ENCODE data around the gene DTYMK. TPM values are rescaled to one million over a fixed set of nuclear protein-coding genes. Genes with fewer than 3 reads are reported as not detected.

DTYMK gene
- polyA plus RNA-seq, 1 donor, result 25.5 TPM

GRCh38 chr2:241649404-241649803, 37.2 kb downstream of the DTYMK start:
- H3K27ac ChIP-seq (ENCODE audit: low read length), result no peak overlapping the region
- no CpG with 5 or more reads among the region's 4 CpGs for whole genome bisulfite sequencing (ENCODE audit: insufficient coverage, low lambda C conversion rate)
- peaks cover 41% of the 10 kb centered on the region for H3K36me3 ChIP-seq (ENCODE audit: control insufficient read depth, insufficient read depth, low read length)
- no peaks in the 10 kb centered on the region for H3K9me3 ChIP-seq (ENCODE audit: control insufficient read depth, low read depth, low read length)
- no peaks in the 10 kb centered on the region for H3K4me1 ChIP-seq (ENCODE audit: control insufficient read depth, insufficient read depth, low read length)
- no peak for DNase-seq
- H3K27me3 ChIP-seq (ENCODE audit: control insufficient read depth, insufficient read depth, low read length), result no peaks in the 10 kb centered on the region
- no peak overlapping the region for H3K4me3 ChIP-seq (ENCODE audit: low read length)

- H3K27ac ChIP-seq (ENCODE audit: low read length), result no peak overlapping the region
- DNase-seq, result no peak
- no CpG with 5 or more reads among the region's 6 CpGs for whole genome bisulfite sequencing (ENCODE audit: insufficient coverage, low lambda C conversion rate)
- no peaks in the 10 kb centered on the region for H3K4me1 ChIP-seq (ENCODE audit: control insufficient read depth, insufficient read depth, low read length)
- H3K4me3 ChIP-seq (ENCODE audit: low read length), result no peak overlapping the region
- H3K9me3 ChIP-seq (ENCODE audit: control insufficient read depth, low read depth, low read length), result no peaks in the 10 kb centered on the region
- no peaks in the 10 kb centered on the region for H3K27me3 ChIP-seq (ENCODE audit: control insufficient read depth, insufficient read depth, low read length)
- peaks cover 40% of the 10 kb centered on the region for H3K36me3 ChIP-seq (ENCODE audit: control insufficient read depth, insufficient read depth, low read length)
Measured at GRCh38 chr2:241648453-241648852, 38.2 kb downstream of the DTYMK start.

DNA sequence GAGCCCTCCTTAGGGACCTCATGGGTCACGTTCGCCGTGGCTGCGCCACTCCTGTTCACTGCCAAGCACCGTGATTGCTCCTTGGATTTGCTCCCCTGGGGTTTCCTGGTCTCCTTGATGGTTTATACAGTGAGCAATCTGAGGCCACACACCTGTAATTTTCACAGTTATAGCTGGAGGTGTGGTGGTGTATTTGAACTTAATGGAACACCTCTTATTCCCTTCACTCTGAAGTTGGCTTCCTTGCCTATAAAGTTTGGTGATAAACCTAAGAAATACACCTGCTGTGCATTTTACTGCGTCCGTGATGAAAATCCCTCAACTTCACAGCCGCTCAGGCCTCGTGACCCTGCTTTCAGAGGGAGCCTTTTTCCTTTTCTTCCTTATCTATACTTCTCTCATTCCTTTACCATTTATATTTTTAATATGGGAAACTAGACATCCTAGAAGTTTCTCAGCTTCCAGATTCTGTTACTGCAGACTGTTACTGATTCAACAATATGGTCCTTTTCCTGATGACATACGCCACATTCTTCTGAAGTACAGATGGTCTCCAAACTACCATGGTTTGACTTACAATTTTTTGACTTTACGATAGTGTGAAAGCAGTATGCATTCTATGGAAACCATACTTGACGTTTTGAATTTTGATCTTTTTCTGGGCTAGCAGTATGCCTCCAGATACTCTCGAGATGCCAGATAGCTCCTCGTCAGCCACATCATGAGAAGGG, 40.5 kb downstream of the DTYMK start:
- peaks cover 18% of the 10 kb centered on the region for H3K36me3 ChIP-seq (ENCODE audit: control insufficient read depth, insufficient read depth, low read length)
- DNase-seq, result no peak
- H3K4me1 ChIP-seq (ENCODE audit: control insufficient read depth, insufficient read depth, low read length), result no peaks in the 10 kb centered on the region
- no peak overlapping the region for H3K4me3 ChIP-seq (ENCODE audit: low read length)
- no peak overlapping the region for H3K27ac ChIP-seq (ENCODE audit: low read length)
- WGBS (ENCODE audit: insufficient coverage, low lambda C conversion rate), result 96% methylated on average over 7 of the region's 14 CpGs
- no peaks in the 10 kb centered on the region for H3K27me3 ChIP-seq (ENCODE audit: control insufficient read depth, insufficient read depth, low read length)
- no peaks in the 10 kb centered on the region for H3K9me3 ChIP-seq (ENCODE audit: control insufficient read depth, low read depth, low read length)

GRCh38 chr2:241645056-241645914, 41.3 kb downstream of the DTYMK start:
- Histone ChIP-seq H3K9me3 (ENCODE audit: control insufficient read depth, low read depth, low read length) (no peaks in the 10 kb centered on the region), H3K27me3 (ENCODE audit: control insufficient read depth, insufficient read depth, low read length) (no peaks in the 10 kb centered on the region), H3K4me3 (ENCODE audit: low read length) (no peak overlapping the region), H3K4me1 (ENCODE audit: control insufficient read depth, insufficient read depth, low read length) (no peaks in the 10 kb centered on the region), H3K27ac (ENCODE audit: low read length) (no peak overlapping the region), H3K36me3 (ENCODE audit: control insufficient read depth, insufficient read depth, low read length) (peaks cover 15% of the 10 kb centered on the region)
- DNase-seq, result no peak
- WGBS (ENCODE audit: insufficient coverage, low lambda C conversion rate), result no CpG with 5 or more reads among the region's 26 CpGs

DNA sequence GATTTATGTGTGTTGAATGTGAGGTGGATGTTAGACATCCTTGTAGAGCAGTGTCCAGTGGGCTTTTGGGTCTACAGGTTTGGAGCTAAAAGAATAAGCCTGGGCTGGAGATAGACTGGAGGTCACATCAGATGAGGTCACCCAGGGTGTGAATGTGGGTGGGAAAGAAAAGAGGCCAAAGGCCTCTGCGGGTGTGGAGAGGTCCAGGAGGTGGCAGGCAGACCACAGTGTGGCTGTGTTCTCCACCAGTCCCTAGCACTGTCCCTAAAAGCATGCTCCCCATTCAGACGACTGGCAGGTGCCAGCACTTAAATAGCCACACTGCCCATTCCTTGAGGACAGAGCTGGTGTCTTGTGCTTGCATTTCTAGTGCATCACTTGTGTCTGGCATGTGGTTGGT, 45.0 kb downstream of the DTYMK start:
- Histone ChIP-seq H3K9me3 (ENCODE audit: control insufficient read depth, low read depth, low read length) (peaks cover 11% of the 10 kb centered on the region), H3K36me3 (ENCODE audit: control insufficient read depth, insufficient read depth, low read length) (peaks cover 19% of the 10 kb centered on the region), H3K4me1 (ENCODE audit: control insufficient read depth, insufficient read depth, low read length) (peaks cover 6% of the 10 kb centered on the region), H3K27ac (ENCODE audit: low read length) (no peak overlapping the region), H3K27me3 (ENCODE audit: control insufficient read depth, insufficient read depth, low read length) (no peaks in the 10 kb centered on the region), H3K4me3 (ENCODE audit: low read length) (no peak overlapping the region)
- DNase-seq, result no peak
- WGBS (ENCODE audit: insufficient coverage, low lambda C conversion rate), result no CpG with 5 or more reads among the region's 2 CpGs

- H3K36me3 ChIP-seq (ENCODE audit: control insufficient read depth, insufficient read depth, low read length), result peaks cover 12% of the 10 kb centered on the region
- DNase-seq, result no peak
- peaks cover 13% of the 10 kb centered on the region for H3K4me1 ChIP-seq (ENCODE audit: control insufficient read depth, insufficient read depth, low read length)
- H3K27ac ChIP-seq (ENCODE audit: low read length), result no peak overlapping the region
- no peak overlapping the region for H3K4me3 ChIP-seq (ENCODE audit: low read length)
- WGBS (ENCODE audit: insufficient coverage, low lambda C conversion rate), result 100% methylated on average over 4 of the region's 8 CpGs
- H3K27me3 ChIP-seq (ENCODE audit: control insufficient read depth, insufficient read depth, low read length), result no peaks in the 10 kb centered on the region
- H3K9me3 ChIP-seq (ENCODE audit: control insufficient read depth, low read depth, low read length), result peaks cover 11% of the 10 kb centered on the region
Measured at GRCh38 chr2:241640165-241640795, 46.3 kb downstream of the DTYMK start.

GRCh38 chr2:241639385-241639784, 47.2 kb downstream of the DTYMK start:
- H3K27me3 ChIP-seq (ENCODE audit: control insufficient read depth, insufficient read depth, low read length), result no peaks in the 10 kb centered on the region
- H3K4me3 ChIP-seq (ENCODE audit: low read length), result no peak overlapping the region
- DNase-seq, result peak in 1 of 2 donors; percentile 14
- no peak overlapping the region for H3K27ac ChIP-seq (ENCODE audit: low read length)
- H3K4me1 ChIP-seq (ENCODE audit: control insufficient read depth, insufficient read depth, low read length), result peaks cover 16% of the 10 kb centered on the region
- peaks cover 11% of the 10 kb centered on the region for H3K9me3 ChIP-seq (ENCODE audit: control insufficient read depth, low read depth, low read length)
- WGBS (ENCODE audit: insufficient coverage, low lambda C conversion rate), result no CpG with 5 or more reads among the region's 7 CpGs
- H3K36me3 ChIP-seq (ENCODE audit: control insufficient read depth, insufficient read depth, low read length), result peaks cover 9% of the 10 kb centered on the region

DNA sequence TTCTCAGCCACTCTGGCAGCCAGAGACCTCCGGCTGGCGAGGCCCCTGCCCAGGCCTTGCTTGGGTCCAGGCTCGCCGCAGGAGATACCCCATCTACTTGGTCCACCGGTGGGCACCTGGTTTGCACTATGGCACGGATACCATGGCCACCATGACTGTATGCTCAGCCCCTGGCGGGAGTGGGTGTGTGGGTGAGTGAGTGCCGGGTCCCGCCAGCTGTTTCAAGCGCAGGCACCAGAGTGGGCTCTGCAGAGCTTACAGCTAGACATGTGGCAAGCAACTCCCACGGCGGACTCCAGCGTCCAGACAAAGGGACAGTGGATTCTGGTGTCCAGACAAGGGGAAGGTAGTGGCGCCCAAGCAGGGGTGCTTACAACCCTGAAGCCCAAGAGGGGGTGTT, 47.7 kb downstream of the DTYMK start:
- H3K36me3 ChIP-seq (ENCODE audit: control insufficient read depth, insufficient read depth, low read length), result peaks cover 8% of the 10 kb centered on the region
- peaks cover 11% of the 10 kb centered on the region for H3K9me3 ChIP-seq (ENCODE audit: control insufficient read depth, low read depth, low read length)
- H3K4me3 ChIP-seq (ENCODE audit: low read length), result no peak overlapping the region
- peaks cover 16% of the 10 kb centered on the region for H3K4me1 ChIP-seq (ENCODE audit: control insufficient read depth, insufficient read depth, low read length)
- no peak for DNase-seq
- WGBS (ENCODE audit: insufficient coverage, low lambda C conversion rate), result no CpG with 5 or more reads among the region's 14 CpGs
- H3K27ac ChIP-seq (ENCODE audit: low read length), result no peak overlapping the region
- H3K27me3 ChIP-seq (ENCODE audit: control insufficient read depth, insufficient read depth, low read length), result no peaks in the 10 kb centered on the region

DNA sequence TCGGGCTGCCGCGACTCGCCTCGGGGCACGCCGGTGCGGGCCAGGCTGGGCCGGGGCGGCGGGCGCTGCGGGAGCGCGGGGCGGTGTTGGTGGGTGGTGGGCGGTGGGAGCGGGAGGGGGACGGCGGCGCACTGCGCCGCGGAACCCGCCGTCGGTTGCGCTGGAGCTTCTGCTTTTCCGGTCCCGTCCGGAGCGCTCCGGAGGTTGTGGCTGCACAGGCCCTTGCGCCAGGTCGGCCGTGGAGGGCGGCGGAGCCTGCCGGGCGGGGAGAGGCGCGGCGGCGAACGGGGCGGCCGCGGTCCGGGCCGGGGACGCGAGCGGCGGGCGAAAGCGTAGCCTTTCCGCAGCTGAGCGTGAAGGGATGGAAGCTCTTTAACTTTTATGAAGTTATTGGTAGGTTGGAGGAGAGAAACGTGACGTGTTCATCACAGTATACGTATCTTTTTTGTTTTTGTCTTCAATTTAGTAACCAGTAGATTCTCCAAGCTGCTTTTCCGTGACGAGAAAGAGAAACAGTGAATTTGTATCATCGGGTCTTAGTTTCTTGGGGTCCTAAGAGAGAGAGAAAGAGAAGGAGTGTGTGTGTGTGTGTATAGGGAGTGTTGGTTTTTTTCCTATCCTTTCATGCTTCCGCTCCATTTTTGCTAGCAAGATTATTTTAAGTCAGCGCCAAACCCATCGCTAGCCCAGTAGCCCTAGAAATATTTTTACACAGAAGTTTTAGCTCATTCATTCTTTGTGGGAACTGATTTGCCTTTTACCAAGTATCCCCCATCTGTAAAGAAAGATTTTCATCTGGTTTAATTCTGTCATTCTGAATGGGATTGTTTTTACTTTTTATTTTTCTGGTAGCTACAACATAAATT, 48.6 kb downstream of the DTYMK start:
- peaks cover 14% of the 10 kb centered on the region for H3K36me3 ChIP-seq (ENCODE audit: control insufficient read depth, insufficient read depth, low read length)
- H3K9me3 ChIP-seq (ENCODE audit: control insufficient read depth, low read depth, low read length), result peaks cover 11% of the 10 kb centered on the region
- WGBS (ENCODE audit: insufficient coverage, low lambda C conversion rate), result 0% methylated on average over 3 of the region's 67 CpGs
- peaks cover 16% of the 10 kb centered on the region for H3K4me1 ChIP-seq (ENCODE audit: control insufficient read depth, insufficient read depth, low read length)
- no peaks in the 10 kb centered on the region for H3K27me3 ChIP-seq (ENCODE audit: control insufficient read depth, insufficient read depth, low read length)
- peak overlapping the region; percentile 97 for H3K4me3 ChIP-seq (ENCODE audit: low read length)
- DNase-seq, result no peak
- no peak overlapping the region for H3K27ac ChIP-seq (ENCODE audit: low read length)
